Lower leg skin (tissue), 4 donors: ENCODE data around the gene ZNF451. TPM values are rescaled to one million over a fixed set of nuclear protein-coding genes. Genes with fewer than 3 reads are reported as not detected.

Experiments
- DNase-seq, 2 donors: peaks; one replicate each; pipeline ENCODE4 v3.0.0-alpha.2; 2019; ENCODE audit warnings: low spot score in 2 of 2
- H3K4me3 ChIP-seq: fragments of 200-600 bp; sonication (generic); 2 replicates; pipeline ENCODE4 v1.5.1; 2017; ENCODE audit warnings: mild to moderate bottlenecking, low read depth; ENCODE audit not compliant: poor library complexity, severe bottlenecking
- POLR2A ChIP-seq, 2 donors: fragments of 450-650 bp; IDR thresholded peaks; one replicate each; pipeline ENCODE4 v1.6.1; 2016 to 2017; ENCODE audit warnings: antibody characterized with exemption in 2 of 2, mild to moderate bottlenecking in 1 of 2, moderate library complexity in 1 of 2
- WGBS, 2 donors: methylation state at CpG; one replicate each; pipeline ENCODE4 v1.1.5; 2018; 5-methylcytosine and 5-hydroxymethylcytosine counted together
- intact Hi-C: fragments of 100-400 bp; cut with DNase I; formaldehyde crosslinking; loops from one replicate; pipeline ENCODE4 v1.15.0; 2023; ENCODE audit warnings: low total_unique reads
- total RNA-seq, 4 donors: library from RNA; depleted of rRNA; stranded (reverse); fragments of >200 nt; gene quantifications; one replicate each; pipeline ENCODE4 v1.1.0, GENCODE V29; 2016
- TF ChIP-seq, protein P1 (sequence below), 3 donors: fragments of 450-650 bp; IDR thresholded peaks; one replicate each; pipeline ENCODE4 v1.5.1; 2016; ENCODE audit warnings: antibody characterized with exemption in 3 of 3, mild to moderate bottlenecking in 3 of 3, moderate library complexity in 2 of 3

Gene ZNF451
- total RNA-seq, 4 donors from 2014 or later: 36.8 to 68.9 (median 49.7) TPM

DNA sequence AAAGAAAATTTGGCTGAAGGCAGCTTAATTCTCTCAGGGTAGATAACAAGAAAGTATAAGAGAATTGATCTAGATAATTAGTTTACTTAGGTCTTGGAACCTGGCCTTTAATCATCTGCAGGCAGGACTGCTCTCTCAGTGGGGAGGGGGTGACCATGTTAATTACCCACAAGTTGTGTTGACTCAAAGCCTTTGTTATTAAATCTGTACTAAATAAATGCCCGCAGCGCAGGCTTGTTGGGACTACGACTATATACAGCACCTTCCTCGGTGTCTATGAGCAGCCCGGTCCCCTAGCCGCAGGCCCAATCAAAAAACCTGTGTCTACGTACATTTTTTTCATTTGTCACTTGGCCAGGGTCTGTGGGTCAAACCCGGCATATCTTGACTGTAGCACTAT, 15.6 kb upstream of the ZNF451 start:
- 91 to 94% methylated on average over 8 of the region's 8 CpGs for WGBS, 2 donors
- no peak overlapping the region for H3K4me3 ChIP-seq
- TF ChIP-seq, protein P1, sequence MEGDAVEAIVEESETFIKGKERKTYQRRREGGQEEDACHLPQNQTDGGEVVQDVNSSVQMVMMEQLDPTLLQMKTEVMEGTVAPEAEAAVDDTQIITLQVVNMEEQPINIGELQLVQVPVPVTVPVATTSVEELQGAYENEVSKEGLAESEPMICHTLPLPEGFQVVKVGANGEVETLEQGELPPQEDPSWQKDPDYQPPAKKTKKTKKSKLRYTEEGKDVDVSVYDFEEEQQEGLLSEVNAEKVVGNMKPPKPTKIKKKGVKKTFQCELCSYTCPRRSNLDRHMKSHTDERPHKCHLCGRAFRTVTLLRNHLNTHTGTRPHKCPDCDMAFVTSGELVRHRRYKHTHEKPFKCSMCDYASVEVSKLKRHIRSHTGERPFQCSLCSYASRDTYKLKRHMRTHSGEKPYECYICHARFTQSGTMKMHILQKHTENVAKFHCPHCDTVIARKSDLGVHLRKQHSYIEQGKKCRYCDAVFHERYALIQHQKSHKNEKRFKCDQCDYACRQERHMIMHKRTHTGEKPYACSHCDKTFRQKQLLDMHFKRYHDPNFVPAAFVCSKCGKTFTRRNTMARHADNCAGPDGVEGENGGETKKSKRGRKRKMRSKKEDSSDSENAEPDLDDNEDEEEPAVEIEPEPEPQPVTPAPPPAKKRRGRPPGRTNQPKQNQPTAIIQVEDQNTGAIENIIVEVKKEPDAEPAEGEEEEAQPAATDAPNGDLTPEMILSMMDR (IDR thresholded peaks at IDR 0.05): no peak
- no peak for TF ChIP-seq POLR2A (IDR thresholded peaks at IDR 0.05)
- intact Hi-C loops: no loop called here
- DNase-seq: no peak

GRCh38 chr6:57075092-57075491, 14.9 kb upstream of the ZNF451 start:
- DNase-seq: no peak
- TF ChIP-seq POLR2A (IDR thresholded peaks at IDR 0.05): no peak
- TF ChIP-seq, protein P1 (IDR thresholded peaks at IDR 0.05): no peak
- intact Hi-C loops: no loop called here
- H3K4me3 ChIP-seq: no peak overlapping the region

- DNase-seq: no peak
- H3K4me3 ChIP-seq: no peak overlapping the region
- intact Hi-C loops: no loop called here
- TF ChIP-seq, protein P1 (IDR thresholded peaks at IDR 0.05): no peak
- no peak for TF ChIP-seq POLR2A (IDR thresholded peaks at IDR 0.05)
- 93 to 97% methylated on average over 1 of the region's 1 CpG for WGBS, 2 donors
These were observed 11.3 kb upstream of the ZNF451 start for GRCh38 chr6:57078531-57079207.

DNA sequence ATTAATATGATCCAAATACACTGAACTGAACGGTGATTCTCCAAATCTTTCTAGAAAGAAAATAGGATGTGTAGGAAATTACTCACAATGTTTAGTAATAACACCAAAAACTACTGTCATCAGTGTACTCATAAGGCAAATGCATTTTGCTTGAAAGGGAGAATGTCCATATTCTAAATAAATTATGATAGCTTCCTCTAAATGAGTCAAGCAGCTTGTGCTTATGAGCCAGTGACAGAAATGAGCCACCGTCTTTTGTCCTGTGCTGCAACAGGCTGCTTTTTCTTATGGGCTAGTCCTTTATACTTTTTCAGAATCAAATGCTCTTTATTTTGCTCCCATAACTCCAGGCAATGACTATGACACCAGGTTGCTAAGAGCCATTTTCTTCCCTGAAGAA, 4.5 kb upstream of the ZNF451 start:
- 93 to 97% methylated on average over 2 of the region's 2 CpGs for WGBS, 2 donors
- no peak for TF ChIP-seq POLR2A (IDR thresholded peaks at IDR 0.05)
- TF ChIP-seq, protein P1 (IDR thresholded peaks at IDR 0.05): no peak
- H3K4me3 ChIP-seq: no peak overlapping the region
- intact Hi-C loops: no loop called here
- no peak for DNase-seq

DNA sequence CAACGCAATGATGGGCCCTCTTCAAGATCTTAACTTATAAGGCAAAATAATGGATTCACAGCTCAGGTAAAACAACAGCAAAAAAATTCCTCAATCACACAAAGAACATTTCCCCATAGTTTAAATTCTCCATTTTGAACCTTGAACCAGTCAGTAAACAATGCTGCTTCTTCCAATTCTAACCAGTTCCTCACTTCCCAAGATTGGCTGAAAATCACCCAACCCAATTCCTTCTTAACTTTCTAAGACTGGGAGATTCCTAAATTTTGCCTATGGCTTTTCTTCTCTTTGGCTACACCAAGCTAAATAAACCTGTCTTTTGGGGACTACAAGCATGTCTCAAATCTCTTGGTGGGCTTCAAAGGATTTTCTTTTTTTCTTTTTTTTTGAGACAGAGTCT, 3.1 kb upstream of the ZNF451 start:
- DNase-seq: no peak
- WGBS, 2 donors: 90 to 93% methylated on average over 1 of the region's 1 CpG
- no peak overlapping the region for H3K4me3 ChIP-seq
- intact Hi-C loops: no loop called here
- TF ChIP-seq, protein P1 (IDR thresholded peaks at IDR 0.05): no peak
- TF ChIP-seq POLR2A (IDR thresholded peaks at IDR 0.05): no peak

- no peak for DNase-seq
- intact Hi-C loops: no loop called here
- TF ChIP-seq POLR2A (IDR thresholded peaks at IDR 0.05): no peak
- TF ChIP-seq, protein P1 (IDR thresholded peaks at IDR 0.05): no peak
- WGBS, 2 donors: 82 to 87% methylated on average over 4 of the region's 4 CpGs
- no peak overlapping the region for H3K4me3 ChIP-seq
These were observed 2.1 kb upstream of the ZNF451 start for GRCh38 chr6:57087916-57088315.
